Nephron (organoid): Measurements from ENCODE around the gene STEAP3.

Source experiments
- H3K27ac Mint-ChIP-seq, 3 experiments: 2 replicates each; pipeline ENCODE4 v1.8.0; 2020; ENCODE audit warnings: mixed read lengths in 3 of 3, mild to moderate bottlenecking in 2 of 3, moderate library complexity in 1 of 3
- H3K27me3 Mint-ChIP-seq: 2 replicates; pipeline ENCODE4 v1.8.0; 2021; ENCODE audit warnings: low read depth, mild to moderate bottlenecking, moderate library complexity, mixed read lengths
- H3K36me3 Mint-ChIP-seq: 2 replicates; pipeline ENCODE4 v1.8.0; 2020; ENCODE audit warnings: low read depth, mixed read lengths
- H3K4me1 Mint-ChIP-seq: 2 replicates; pipeline ENCODE4 v1.8.0; 2020; ENCODE audit warnings: mixed read lengths
- H3K4me3 Mint-ChIP-seq, 3 experiments: 2 replicates each; pipeline ENCODE4 v1.8.0; 2020; ENCODE audit warnings: mild to moderate bottlenecking in 3 of 3, mixed read lengths in 3 of 3, moderate library complexity in 2 of 3
- H3K9me3 Mint-ChIP-seq: 2 replicates; pipeline ENCODE4 v1.8.0; 2020; ENCODE audit warnings: mixed read lengths
- CTCF ChIP-seq, 3 experiments: fragments of 200-600 bp; sonication (generic); IDR thresholded peaks; one replicate each; pipeline ENCODE4 v1.5.0; 2021; ENCODE audit warnings: antibody characterized with exemption in 3 of 3; ENCODE audit not compliant: unreplicated experiment in 3 of 3

Gene STEAP3

GRCh38 chr2:119305497-119306195, 82.0 kb downstream of the STEAP3 start:
- no peak for TF ChIP-seq CTCF (IDR thresholded peaks at IDR 0.05; ENCODE audit: unreplicated experiment in 3 of 3)
- Mint-ChIP-seq H3K4me1 (no peaks in the 10 kb centered on the region), H3K27ac (no peak overlapping the region), H3K9me3 (no peaks in the 10 kb centered on the region), H3K4me3 (no peak overlapping the region), H3K36me3 (no peaks in the 10 kb centered on the region), H3K27me3 (no peaks in the 10 kb centered on the region)

GRCh38 chr2:119306196-119306590, 82.6 kb downstream of the STEAP3 start:
- TF ChIP-seq CTCF (IDR thresholded peaks at IDR 0.05; ENCODE audit: unreplicated experiment in 3 of 3), result no peak
- Mint-ChIP-seq H3K9me3 (no peaks in the 10 kb centered on the region), H3K36me3 (peaks cover 4% of the 10 kb centered on the region), H3K4me1 (no peaks in the 10 kb centered on the region), H3K27ac (no peak overlapping the region), H3K4me3 (no peak overlapping the region), H3K27me3 (no peaks in the 10 kb centered on the region)

GRCh38 chr2:119307419-119308140, 83.9 kb downstream of the STEAP3 start:
- H3K4me1 Mint-ChIP-seq, result no peaks in the 10 kb centered on the region
- H3K36me3 Mint-ChIP-seq, result peaks cover 7% of the 10 kb centered on the region
- TF ChIP-seq CTCF (IDR thresholded peaks at IDR 0.05; ENCODE audit: unreplicated experiment in 3 of 3), result no peak
- H3K4me3 Mint-ChIP-seq, result no peak overlapping the region
- no peaks in the 10 kb centered on the region for H3K9me3 Mint-ChIP-seq
- H3K27ac Mint-ChIP-seq, result no peak overlapping the region
- no peaks in the 10 kb centered on the region for H3K27me3 Mint-ChIP-seq

GRCh38 chr2:119308793-119309330, 85.2 kb downstream of the STEAP3 start:
- Mint-ChIP-seq H3K9me3 (no peaks in the 10 kb centered on the region), H3K4me3 (no peak overlapping the region), H3K36me3 (peaks cover 7% of the 10 kb centered on the region), H3K27ac (no peak overlapping the region), H3K4me1 (peaks cover 5% of the 10 kb centered on the region), H3K27me3 (no peaks in the 10 kb centered on the region)
- no peak for TF ChIP-seq CTCF (IDR thresholded peaks at IDR 0.05; ENCODE audit: unreplicated experiment in 3 of 3)

- TF ChIP-seq CTCF (IDR thresholded peaks at IDR 0.05; ENCODE audit: unreplicated experiment in 3 of 3), result no peak
- Mint-ChIP-seq H3K36me3 (peaks cover 11% of the 10 kb centered on the region), H3K9me3 (no peaks in the 10 kb centered on the region), H3K4me3 (no peak overlapping the region), H3K4me1 (peaks cover 5% of the 10 kb centered on the region), H3K27me3 (no peaks in the 10 kb centered on the region), H3K27ac (no peak overlapping the region)
Observed at GRCh38 chr2:119311371-119311770, 87.7 kb downstream of the STEAP3 start.
